Stimulated activated naive CD4-positive, alpha-beta T cell (primary cell): ENCODE results near the gene TLCD4.

ENCODE experiments used
- DNase-seq, 6 experiments: peaks; one replicate each; lab custom pipeline; 2025; lab: John Stamatoyannopoulos, UW

TLCD4 gene

DNA sequence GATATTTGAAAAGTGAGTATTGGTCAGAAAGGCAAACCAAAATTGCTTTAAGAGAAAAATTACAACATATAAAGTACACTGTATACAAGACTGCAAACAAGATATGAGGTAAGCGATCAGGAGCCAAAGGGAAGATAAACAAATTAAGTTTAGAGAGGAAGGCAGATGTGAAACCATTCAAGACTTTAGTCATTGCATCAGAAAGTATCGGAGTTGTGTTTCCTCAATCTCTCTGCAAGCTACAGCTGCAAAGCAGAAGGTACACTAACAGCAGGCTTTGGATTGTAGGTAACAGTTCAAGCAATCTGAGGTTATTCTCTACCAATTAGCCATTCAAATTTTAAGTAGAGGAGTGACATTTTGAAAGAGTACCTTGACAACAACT, 21.3 kb upstream of the TLCD4 start:
- no peak for DNase-seq

DNA sequence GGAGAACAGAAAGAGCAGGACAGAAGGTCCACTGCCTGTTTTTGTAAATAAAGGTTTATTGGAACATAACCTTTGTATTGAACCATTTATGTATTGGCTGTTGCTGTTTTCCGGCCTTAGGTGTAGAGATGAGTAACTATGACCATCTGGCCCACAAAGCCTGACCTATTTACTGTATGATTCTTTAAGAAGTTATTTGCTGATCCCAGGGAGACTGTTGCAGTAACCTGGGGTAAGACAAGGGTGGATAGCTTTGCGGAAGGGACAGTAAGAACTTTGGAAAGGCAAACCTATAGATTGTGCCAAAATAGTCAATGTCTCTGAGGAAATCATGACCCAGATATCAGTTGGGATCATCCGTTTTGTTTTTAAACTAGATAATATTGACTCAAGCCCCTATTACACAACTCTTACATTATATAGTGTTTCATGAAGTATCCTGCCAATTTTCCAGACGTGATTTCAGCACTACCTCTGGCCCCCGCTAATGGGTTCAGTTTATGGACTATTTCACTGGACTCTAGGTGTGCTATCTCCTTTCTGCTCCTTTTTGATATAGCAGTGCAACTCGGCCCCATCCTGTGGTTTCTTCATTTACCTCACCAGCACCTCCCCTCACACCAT, 20.8 kb upstream of the TLCD4 start:
- DNase-seq = no peak

DNA sequence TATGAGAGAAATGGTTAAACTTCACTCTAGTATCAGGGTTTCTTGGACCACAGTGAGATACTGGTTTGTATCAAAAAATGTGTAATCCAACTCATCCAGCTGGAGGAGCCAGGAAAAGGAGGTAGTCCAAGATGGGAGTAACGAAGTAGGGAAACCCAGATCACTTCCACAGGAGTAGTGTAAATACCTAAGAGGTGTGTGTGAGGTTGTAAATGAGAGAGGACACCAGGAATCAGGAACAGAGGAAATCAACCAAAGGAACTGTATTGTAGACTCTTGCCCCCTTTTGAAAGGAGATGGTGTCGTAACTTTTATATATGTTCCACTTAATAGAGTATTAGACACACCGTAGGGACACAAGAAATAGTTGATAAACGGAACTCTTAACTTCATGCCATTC, 19.7 kb upstream of the TLCD4 start:
- DNase-seq = no peak

DNA sequence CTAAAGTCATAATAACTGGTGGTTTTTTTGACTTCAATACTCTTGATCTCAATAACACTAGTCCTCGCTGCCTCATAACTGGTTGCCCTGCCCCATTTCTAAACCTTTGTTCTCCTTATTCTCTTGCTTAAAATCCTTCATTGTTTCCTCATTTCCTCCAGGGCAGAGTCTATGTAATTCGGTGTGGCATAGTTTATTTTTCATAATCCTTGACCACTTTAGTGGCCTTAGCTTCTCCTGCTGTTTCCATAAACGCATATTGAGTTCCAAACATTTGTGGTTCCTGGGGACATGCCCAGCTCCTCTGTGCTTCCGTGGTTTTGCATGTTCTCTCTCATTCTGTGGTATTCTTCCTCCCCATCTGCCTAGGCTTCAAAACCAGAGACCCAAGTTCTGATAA, 19.0 kb upstream of the TLCD4 start:
- no peak for DNase-seq

DNA sequence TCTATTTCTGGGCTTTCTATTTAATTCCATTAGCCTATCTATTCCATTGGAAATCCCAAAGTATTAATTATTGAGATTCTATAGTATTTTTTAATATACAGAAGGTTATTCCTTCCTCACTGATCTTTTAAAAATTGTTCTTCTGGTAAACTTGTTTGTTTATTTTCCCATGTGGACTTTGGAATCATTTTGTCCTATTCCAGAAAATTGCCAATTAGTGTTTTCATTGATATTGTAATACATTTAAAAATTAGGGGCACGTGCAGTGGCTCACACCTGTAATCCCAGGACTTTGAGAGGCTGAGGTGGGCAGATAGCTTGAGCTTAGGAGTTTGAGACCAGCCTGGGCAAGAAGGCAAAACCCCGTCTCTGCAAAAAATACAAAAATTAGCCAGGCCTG, 8.4 kb upstream of the TLCD4 start:
- no peak for DNase-seq

DNA sequence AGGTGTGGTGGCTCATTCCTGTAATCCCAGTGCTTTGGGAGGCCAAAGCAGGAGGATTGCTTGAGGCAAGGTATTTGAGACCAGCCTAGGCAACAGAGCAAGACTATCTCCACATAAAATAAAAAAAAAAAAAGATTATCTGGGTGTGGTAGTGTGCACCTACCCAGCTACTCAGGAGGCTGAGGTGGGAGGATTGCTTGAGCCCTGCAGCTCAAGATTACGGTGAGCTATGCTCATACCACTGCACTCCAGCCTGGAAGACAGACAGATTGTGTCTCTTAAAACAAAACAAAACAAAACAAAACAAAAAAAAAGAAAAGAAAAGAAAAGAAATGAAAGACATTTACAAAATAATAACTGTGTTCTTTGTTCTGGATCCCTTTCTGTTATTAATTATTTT, 6.1 kb upstream of the TLCD4 start:
- no peak for DNase-seq

DNA sequence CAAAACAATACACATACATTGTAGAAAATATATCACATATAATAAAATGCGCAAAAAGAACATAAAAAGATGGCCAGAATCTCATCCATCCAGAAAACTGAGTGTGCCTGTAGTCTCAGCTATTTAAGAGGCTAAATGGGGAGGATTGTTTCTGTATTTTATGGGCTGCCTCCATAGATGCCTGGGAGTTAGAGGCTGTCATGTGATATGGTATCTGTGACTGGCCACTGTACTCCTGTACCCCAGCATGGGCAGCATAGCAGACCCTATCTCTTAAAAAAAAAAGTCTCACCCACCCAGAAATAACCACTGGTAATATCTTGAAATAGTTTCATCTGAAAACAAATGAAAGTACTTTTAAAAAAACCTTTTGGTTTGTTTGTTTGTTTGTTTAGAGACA, 3.5 kb upstream of the TLCD4 start:
- no peak for DNase-seq

DNA sequence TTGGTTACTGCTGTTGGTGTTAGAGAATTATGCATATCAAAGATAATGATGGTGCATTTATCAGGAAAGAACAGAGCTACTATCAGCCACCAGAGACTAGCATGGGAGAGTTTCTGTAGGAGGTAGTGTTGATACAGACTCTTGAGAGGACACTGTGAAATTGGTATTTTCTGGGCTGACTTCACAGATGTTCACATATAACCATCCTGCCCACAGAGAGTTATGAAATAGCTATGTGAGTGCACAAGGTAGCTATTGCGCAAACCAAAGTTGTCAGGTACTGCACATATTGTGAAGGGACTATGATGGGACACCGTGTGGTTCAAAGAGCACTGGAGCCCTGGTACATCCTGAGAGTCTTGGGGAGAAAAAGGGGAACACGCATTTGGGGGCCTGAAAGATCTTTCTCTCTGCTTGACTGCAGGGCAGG, 1.4 kb upstream of the TLCD4 start:
- no peak for DNase-seq

DNA sequence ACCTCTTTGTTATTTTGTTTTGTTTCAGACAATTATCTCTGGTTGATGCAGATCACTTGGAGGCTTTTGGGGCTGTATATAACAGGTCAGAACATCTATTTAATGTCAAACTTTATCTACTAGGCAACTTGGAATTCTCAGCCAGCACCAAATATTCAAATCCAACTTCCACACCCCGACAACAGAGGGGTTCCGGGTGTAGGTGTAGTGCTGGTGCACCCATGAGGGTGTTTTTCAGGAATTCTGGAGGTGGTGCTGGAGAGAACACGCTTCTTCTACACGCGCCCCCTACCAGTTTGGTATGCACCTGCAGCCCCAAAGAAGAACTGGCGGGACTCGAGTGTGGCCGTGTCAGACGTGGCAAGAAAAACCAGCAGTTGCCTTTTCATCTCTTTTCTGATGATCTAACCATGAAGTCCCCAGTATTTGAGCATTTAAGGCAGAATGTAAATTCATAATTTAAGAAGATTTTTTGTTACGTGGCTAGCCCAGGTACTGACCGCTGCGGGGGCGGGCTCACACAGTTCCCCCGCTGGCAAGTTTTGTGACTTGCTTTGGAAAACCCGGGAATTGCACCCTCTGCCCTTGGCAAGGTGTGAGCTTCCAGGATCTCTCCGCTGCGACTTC, 462 bp upstream of the TLCD4 start:
- DNase-seq = peak; percentile 5 to 47 (median 20)

DNA sequence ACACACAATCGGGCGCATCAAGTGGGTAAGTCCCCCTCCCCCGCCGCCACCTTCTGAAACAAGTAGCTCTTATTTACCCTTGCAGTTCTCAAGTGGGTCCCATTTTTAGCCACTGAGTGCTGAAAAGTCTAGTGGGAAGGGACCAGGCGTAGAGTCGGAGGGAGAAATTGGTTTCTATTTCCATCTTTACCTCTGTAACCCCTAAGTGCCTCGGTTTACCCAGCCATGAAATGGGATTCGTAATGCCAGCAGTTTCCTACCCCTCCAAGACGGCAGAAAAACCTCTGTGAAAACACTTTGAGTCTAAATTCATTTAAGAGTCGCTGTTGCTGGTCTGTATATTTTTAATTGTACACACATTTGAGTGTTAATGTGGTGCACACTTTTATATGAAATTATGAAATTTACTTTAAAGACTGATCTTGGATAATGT, 928 bp downstream of the TLCD4 start:
- no peak for DNase-seq

DNA sequence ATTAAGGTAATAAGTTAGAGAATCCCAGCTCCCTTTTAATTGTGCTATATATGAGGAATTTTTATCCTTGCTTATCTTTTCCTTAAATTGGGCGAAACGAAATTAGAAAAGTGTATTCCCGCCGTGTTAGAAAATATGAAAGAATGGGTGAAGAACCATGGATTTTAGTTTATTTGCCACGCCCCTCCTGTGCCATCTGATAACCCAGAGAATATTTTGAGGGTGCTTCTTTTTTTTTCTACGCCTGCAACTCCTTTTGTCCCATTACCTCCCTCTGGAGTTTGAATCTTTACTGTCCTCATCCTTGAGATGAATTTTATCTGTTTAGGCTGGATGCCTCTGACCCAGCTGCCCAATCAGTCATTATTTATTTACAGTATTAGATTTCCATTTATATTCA, 1.6 kb downstream of the TLCD4 start:
- no peak for DNase-seq

DNA sequence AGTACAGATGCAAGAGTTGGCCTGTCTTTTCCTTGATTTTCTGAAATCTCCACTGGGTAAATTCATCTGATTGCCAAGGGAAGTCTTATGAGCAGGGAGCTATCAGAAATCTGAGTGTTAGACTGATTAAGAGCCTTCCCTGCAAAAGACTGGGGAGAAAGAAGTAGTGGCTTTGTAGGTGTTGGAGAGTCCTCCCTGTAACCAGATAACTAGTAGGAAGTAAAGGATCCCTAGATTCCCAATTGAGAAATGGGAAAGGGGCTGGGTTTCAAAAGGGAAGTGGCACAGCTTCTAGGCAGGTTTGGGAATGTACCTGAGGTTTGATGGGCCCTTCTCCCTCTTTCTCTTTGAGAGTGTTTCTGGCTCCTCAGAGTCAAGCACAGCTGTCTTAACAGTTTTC, 2.1 kb downstream of the TLCD4 start:
- no peak for DNase-seq

DNA sequence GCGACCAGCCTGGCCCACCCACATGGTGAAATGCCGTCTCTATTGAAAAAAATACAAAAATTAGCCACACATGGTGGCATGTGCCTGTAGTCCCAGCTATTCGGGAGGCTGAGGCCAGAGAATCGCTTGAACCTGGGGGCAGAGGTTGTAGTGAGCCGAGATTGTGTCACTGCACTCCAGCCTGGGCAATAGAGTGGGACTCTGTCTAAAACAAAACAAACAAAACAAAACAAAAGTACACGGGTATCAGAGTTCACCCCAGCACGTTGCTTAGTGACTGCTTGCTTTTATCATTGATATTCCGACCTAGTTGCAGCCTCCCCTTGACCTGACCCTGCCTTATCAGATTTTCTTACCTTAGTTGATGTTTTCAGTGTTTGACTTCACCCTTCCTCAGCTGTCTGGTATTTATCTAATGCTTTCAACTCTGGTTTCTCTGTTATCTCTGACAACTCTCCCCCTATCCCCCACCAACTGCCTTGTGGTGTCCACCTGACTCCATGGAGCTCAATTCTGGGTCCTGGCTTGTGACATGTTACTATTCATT, 5.1 kb downstream of the TLCD4 start:
- no peak for DNase-seq

DNA sequence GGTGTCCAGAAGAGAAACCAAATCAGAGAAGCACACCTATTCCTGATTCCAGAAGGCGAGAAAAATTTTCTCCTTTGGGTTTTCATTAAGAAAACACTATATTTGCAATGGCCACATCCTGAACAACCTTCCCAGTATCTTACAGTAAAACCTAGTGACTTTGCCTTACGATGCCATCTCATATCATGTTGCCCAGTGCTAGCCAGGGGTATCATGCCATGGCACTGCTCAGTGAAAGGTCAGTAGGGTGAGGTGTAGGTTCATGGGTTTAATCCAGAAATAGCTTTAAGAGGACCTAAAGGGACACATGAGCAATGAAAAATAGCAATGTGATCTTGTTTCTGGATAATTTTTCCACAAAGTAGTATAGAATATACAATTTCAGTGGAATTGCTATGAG, 7.2 kb downstream of the TLCD4 start:
- no peak for DNase-seq

DNA sequence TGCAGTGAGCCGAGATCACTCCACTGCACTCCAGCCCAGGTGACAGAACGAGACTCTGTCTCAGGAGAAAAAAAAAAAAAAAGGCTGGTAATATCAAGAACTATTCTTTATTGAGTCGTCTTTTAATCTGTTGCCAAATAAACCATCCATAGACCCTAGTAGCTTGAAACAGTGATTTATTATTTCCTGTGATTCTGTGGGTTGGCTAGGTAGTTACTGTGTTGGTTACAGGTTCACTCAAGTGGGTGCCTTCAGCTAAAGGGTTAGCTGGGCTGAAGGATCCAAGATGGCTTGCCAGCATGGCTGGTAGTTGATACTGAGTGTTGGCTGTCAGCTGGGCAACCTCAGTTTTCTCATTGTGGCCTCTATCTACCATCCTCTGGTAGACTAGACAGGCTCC, 9.2 kb downstream of the TLCD4 start:
- no peak for DNase-seq

DNA sequence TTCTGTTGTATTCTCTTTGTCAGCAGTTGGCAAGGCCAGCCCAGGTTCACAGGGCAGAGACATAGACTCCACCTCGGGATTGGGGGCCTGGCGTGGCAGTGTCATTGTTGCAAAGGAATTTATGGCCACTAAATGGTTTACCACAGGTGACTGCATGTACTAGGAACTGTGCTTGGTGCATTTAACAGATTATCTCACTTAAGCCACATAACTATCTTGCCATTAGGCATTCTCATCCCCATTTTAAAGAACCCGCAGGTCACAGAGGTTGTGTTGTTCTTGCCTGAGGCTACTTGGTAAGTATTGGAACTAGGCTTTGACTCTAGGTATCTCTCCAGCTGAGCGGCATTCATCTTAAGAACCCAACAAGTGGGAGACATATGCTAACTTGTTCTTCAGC, 9.7 kb downstream of the TLCD4 start:
- no peak for DNase-seq

DNA sequence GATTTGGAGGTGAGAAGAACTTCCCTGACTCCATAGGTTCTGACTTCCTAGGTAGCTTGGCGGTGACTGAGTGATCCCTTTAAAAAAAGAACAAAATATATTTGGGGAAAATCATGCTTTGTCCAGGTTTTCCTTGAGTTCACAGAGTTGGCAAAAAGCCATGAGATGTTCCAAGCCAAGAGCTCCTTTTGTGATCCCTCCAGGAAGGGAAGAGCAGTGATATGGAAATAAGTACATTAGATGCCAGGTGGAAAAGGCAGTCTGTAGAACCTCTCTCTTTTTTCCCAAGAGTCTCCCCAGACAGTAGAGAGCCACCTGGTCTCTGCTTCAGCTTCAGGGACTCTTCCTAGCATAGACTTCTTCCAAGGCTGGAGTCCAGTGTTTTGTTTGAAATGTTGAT, 10.2 kb downstream of the TLCD4 start:
- DNase-seq = no peak

DNA sequence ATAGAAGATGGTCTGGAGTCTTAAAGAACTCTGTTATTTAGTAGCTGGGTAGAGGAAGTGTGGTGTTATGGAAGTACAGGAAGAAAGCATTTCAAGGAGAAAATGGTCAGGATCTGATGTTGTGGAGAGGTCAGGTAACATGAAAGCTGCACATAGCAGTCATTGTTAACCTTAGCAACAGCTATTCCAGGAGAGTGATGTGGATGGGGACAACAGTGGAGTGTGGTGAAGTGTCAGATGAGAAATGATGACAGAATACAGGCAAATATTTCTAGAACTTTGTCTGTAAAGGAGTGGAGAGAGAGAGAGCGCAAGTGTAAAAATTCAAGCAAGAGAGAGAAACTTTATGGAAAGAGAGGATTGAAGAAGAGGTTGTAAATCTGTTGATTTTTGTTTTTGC, 15.6 kb downstream of the TLCD4 start:
- no peak for DNase-seq

DNA sequence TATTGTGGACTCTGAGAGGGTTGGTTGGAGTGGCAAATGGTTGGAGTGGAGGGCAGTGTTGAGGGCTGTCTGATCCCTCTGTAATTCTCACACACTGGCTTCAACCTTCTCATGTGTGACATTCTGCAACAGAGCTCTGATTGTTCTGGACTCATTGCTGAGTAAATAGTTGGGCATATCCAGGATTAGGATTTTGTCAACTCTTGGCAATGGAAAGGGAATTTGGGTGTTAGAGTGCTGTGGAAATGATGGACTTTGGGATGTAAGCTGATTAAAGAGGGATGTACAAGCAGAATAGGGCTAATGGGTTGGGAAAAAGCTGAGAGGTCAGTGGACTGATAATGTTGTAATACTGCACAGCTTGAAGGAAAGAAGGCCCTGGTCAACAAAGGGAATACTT, 16.5 kb downstream of the TLCD4 start:
- no peak for DNase-seq

DNA sequence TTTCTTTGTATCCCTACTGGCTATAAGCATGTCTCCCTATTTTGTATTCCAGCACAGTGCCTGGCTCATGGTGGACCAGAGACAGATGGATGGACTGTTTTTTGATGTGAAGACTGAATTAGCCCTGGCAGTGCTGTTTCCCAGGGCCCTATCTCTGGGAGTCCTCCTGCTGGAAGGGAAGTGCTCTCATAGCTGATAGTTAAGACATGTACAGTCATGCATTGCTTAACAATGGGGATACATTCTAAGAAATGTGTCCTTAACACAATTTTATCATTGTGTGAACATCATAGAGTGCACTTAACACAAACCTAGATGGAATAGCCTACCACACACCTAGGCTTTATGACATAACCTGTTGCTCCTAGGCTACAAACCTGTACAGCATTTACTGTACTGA, 21.1 kb downstream of the TLCD4 start:
- DNase-seq = no peak

DNA sequence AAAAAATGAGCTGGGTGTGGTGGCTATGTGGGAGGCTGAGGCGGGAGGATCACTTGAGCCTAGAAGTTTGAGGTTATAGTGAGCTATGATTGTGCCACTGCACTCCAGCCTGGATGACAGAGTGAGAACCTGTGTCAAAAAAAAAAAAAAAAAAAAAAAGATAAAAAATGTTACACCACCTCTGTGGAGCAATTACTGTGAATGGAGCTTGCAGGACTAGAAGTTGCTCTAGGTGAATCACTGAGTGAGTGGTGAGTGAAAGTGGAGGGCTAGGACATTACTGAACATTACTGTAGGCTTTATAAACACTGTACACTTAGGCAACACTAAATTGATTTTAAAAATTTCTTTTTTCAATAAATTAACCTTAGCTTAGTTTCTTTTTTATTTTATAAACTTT, 21.9 kb downstream of the TLCD4 start:
- DNase-seq = no peak

DNA sequence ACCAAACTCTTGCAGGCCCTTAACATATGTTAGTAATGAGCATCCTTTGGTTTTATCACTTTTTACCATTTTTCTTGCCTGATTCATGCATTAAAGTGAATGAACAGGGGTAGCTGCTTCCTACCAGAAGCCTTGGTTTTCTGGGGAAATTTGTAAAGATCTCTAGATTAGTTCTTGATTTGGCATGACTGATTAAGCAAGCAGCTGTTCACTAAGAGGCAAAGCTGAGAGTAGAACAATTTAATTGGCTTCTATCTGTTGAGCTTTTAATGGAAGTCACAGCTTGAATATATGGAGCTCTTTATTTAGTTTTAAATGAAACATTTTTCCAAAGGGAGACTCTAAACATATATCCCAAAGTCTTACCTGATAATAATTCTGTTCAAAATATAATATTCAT, 23.6 kb downstream of the TLCD4 start:
- DNase-seq = no peak

DNA sequence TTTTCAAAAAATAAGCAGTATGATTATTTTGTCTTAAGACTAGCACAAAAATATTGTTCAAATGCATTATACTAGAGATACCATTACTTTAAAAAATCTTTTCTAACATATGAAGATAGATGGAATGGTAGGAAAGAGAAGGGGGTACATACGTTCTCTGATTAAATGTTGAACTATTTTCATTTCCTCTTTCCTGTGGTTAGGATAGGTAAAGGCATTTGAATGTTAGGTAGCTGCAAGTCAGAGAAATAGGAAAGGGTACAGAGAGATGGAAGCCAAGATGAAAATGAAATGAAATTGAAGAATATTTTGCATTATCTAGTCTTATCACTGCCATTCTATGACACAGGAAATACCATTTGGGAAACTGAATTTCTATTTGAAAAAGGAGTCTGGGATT, 28.3 kb downstream of the TLCD4 start:
- DNase-seq = no peak

DNA sequence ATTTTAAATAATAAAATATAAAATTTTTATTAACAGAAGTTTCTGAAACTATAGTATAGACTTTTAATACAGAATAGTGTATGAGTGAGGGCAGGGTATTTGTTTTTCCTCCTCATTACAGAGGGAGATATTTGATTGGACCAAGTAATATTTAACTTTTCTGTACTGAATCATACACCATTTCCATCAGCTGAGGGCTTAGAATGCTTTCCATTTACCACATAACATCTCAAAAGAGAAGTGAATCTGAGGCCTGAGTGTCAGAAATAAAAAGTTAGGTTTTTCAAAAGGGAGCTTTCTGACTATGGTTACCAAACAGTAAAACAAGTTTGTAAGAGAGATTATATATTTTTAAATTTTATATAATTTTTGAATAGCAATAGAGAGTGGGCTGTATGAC, 29.5 kb downstream of the TLCD4 start:
- no peak for DNase-seq
